ENCODE data around the gene CASTOR1.

Gene CASTOR1

DNA sequence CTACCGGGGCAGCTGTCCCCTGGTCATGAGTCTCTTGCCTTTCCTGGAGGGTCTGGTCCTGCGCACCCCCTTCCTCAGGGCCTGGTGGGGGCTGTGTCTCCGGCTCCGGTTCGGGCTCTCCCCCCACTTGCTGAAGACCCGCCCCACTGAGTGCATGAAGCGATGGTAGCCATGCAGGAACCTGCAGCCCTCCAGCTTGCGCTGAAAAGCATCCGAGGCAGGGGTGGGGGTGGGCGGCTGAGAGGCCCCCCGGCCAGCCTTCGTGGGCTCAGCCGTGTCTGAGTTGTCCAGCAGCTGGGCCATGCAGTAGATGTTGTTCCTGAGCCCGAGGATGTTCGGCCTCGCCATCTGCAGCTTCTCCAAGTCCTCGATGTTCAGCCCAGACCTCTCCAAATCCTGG is 25.4 kb downstream of the CASTOR1 start (continued):
- TF ChIP-seq YY2 (tag by site-specific recombination; IDR thresholded peaks at IDR 0.05): no peak
- TF ChIP-seq ZNF394 (tag by site-specific recombination; IDR thresholded peaks at IDR 0.05; ENCODE audit: borderline replicate concordance): no peak
- TF ChIP-seq KLF8 (tag by site-specific recombination; IDR thresholded peaks at IDR 0.05): no peak
- TF ChIP-seq ZBTB1 (tag by site-specific recombination; IDR thresholded peaks at IDR 0.05): no peak
- TF ChIP-seq, protein P1, sequence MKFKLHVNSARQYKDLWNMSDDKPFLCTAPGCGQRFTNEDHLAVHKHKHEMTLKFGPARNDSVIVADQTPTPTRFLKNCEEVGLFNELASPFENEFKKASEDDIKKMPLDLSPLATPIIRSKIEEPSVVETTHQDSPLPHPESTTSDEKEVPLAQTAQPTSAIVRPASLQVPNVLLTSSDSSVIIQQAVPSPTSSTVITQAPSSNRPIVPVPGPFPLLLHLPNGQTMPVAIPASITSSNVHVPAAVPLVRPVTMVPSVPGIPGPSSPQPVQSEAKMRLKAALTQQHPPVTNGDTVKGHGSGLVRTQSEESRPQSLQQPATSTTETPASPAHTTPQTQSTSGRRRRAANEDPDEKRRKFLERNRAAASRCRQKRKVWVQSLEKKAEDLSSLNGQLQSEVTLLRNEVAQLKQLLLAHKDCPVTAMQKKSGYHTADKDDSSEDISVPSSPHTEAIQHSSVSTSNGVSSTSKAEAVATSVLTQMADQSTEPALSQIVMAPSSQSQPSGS (tag by site-specific recombination; IDR thresholded peaks at IDR 0.05; ENCODE audit: low read depth): no peak
- TF ChIP-seq ZBTB20 (tag by site-specific recombination; IDR thresholded peaks at IDR 0.05): no peak
- TF ChIP-seq ZNF654 (tag by site-specific recombination; IDR thresholded peaks at IDR 0.05; ENCODE audit: low read depth): no peak
- no peak for TF ChIP-seq ZNF704 (tag by site-specific recombination; IDR thresholded peaks at IDR 0.05)
- no peak for TF ChIP-seq PRDM1 (tag by site-specific recombination; IDR thresholded peaks at IDR 0.05)
- TF ChIP-seq ZBTB48 (tag by site-specific recombination; IDR thresholded peaks at IDR 0.05): no peak
- no peak for TF ChIP-seq ZNF416 (tag by site-specific recombination; IDR thresholded peaks at IDR 0.05)

GRCh38 chr22:30262917-30263741 is 26.2 kb downstream of the CASTOR1 start:
- no peak overlapping the region for H3K27ac ChIP-seq (ENCODE audit: extremely low read depth, low read depth, low read length)
- POLR2A ChIA-PET: interaction anchor here (1.1 to 1.9 kb wide), 3 partner anchors 25 to 124 kb away, joined by 3 to 7 read pairs (median 4); partner anchors contain the start of genes CCDC157, RNF215 and SF3A1
- H3K4me1 ChIP-seq (ENCODE audit: control insufficient read depth, insufficient read depth, low read length): no peaks in the 10 kb centered on the region
- H3K36me3 ChIP-seq (ENCODE audit: control insufficient read depth in 2 of 2, insufficient read depth in 1 of 2, low read length in 2 of 2): no peaks in the 10 kb centered on the region
- CTCF ChIA-PET: interaction anchor here (0.6 to 3.4 kb wide), 34 partner anchors 8 to 867 kb away, joined by 3 to 54 read pairs (median 4); partner anchors contain the start of genes RNF215 and TBC1D10A
- no peak overlapping the region for H3K4me3 ChIP-seq (ENCODE audit: low read depth, low read length)
- H3K9me3 ChIP-seq (ENCODE audit: control insufficient read depth, insufficient read depth, low read depth, low read length): no peaks in the 10 kb centered on the region
- TF ChIP-seq ZNF610 (tag by site-specific recombination; IDR thresholded peaks at IDR 0.05; ENCODE audit: borderline replicate concordance): no peak
- TF ChIP-seq OSR2 (tag by site-specific recombination; IDR thresholded peaks at IDR 0.05): no peak
- TF ChIP-seq ZNF324 (tag by site-specific recombination; IDR thresholded peaks at IDR 0.05): no peak
- TF ChIP-seq, protein P2, sequence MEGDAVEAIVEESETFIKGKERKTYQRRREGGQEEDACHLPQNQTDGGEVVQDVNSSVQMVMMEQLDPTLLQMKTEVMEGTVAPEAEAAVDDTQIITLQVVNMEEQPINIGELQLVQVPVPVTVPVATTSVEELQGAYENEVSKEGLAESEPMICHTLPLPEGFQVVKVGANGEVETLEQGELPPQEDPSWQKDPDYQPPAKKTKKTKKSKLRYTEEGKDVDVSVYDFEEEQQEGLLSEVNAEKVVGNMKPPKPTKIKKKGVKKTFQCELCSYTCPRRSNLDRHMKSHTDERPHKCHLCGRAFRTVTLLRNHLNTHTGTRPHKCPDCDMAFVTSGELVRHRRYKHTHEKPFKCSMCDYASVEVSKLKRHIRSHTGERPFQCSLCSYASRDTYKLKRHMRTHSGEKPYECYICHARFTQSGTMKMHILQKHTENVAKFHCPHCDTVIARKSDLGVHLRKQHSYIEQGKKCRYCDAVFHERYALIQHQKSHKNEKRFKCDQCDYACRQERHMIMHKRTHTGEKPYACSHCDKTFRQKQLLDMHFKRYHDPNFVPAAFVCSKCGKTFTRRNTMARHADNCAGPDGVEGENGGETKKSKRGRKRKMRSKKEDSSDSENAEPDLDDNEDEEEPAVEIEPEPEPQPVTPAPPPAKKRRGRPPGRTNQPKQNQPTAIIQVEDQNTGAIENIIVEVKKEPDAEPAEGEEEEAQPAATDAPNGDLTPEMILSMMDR (tag by site-specific recombination; IDR thresholded peaks at IDR 0.05): peak; percentile 67
- TF ChIP-seq, protein P3, sequence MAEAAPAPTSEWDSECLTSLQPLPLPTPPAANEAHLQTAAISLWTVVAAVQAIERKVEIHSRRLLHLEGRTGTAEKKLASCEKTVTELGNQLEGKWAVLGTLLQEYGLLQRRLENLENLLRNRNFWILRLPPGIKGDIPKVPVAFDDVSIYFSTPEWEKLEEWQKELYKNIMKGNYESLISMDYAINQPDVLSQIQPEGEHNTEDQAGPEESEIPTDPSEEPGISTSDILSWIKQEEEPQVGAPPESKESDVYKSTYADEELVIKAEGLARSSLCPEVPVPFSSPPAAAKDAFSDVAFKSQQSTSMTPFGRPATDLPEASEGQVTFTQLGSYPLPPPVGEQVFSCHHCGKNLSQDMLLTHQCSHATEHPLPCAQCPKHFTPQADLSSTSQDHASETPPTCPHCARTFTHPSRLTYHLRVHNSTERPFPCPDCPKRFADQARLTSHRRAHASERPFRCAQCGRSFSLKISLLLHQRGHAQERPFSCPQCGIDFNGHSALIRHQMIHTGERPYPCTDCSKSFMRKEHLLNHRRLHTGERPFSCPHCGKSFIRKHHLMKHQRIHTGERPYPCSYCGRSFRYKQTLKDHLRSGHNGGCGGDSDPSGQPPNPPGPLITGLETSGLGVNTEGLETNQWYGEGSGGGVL (tag by site-specific recombination; IDR thresholded peaks at IDR 0.05): no peak
- no peak for TF ChIP-seq BCL11A (tag by site-specific recombination; IDR thresholded peaks at IDR 0.05; ENCODE audit: low read depth)
- TF ChIP-seq ZBTB8A (tag by site-specific recombination; IDR thresholded peaks at IDR 0.05): no peak
- 0 out of 2 replicates have a peak, but pooled peaks have one; percentile 54 for TF ChIP-seq YY1 (tag by site-specific recombination; IDR thresholded peaks at IDR 0.05)
- TF ChIP-seq ZNF391 (tag by site-specific recombination; IDR thresholded peaks at IDR 0.05; ENCODE audit: borderline replicate concordance, low read depth): no peak
- no peak for TF ChIP-seq ZNF555 (tag by site-specific recombination; conservative IDR thresholded peaks at IDR 0.05)
- TF ChIP-seq ZNF560 (tag by site-specific recombination; IDR thresholded peaks at IDR 0.05; ENCODE audit: borderline replicate concordance): peak; percentile 98
- TF ChIP-seq ZNF488 (tag by site-specific recombination; IDR thresholded peaks at IDR 0.05): no peak
- no peak for TF ChIP-seq ZNF155 (tag by site-specific recombination; IDR thresholded peaks at IDR 0.05)
- TF ChIP-seq HOXD13 (CRISPR knock-in tag; IDR thresholded peaks at IDR 0.05; ENCODE audit: borderline replicate concordance): no peak
- TF ChIP-seq GLIS1 (tag by site-specific recombination; IDR thresholded peaks at IDR 0.05): 0 out of 2 replicates have a peak, but pooled peaks have one; percentile 28
- TF ChIP-seq EGR2 (tag by site-specific recombination; IDR thresholded peaks at IDR 0.05; ENCODE audit: low read depth): no peak
- peak; percentile 68 for TF ChIP-seq ZNF335 (tag by site-specific recombination; conservative IDR thresholded peaks at IDR 0.05)
- no peak for TF ChIP-seq ZNF292 (tag by site-specific recombination; IDR thresholded peaks at IDR 0.05; ENCODE audit: borderline replicate concordance, low read depth)
- peak; percentile 17 for TF ChIP-seq ZNF654 (tag by site-specific recombination; IDR thresholded peaks at IDR 0.05; ENCODE audit: low read depth)
- TF ChIP-seq ZNF660 (tag by site-specific recombination; IDR thresholded peaks at IDR 0.05): 0 out of 2 replicates have a peak, but pooled peaks have one; percentile 46
